ENCODE results near the gene GBGT1. TPM values are rescaled to one million over a fixed set of nuclear protein-coding genes. Genes with fewer than 3 reads are reported as not detected.

The GBGT1 gene
- total RNA-seq, 4 donors from 2014 or later: 3.6 to 13.5 (median 5.3) TPM

DNA sequence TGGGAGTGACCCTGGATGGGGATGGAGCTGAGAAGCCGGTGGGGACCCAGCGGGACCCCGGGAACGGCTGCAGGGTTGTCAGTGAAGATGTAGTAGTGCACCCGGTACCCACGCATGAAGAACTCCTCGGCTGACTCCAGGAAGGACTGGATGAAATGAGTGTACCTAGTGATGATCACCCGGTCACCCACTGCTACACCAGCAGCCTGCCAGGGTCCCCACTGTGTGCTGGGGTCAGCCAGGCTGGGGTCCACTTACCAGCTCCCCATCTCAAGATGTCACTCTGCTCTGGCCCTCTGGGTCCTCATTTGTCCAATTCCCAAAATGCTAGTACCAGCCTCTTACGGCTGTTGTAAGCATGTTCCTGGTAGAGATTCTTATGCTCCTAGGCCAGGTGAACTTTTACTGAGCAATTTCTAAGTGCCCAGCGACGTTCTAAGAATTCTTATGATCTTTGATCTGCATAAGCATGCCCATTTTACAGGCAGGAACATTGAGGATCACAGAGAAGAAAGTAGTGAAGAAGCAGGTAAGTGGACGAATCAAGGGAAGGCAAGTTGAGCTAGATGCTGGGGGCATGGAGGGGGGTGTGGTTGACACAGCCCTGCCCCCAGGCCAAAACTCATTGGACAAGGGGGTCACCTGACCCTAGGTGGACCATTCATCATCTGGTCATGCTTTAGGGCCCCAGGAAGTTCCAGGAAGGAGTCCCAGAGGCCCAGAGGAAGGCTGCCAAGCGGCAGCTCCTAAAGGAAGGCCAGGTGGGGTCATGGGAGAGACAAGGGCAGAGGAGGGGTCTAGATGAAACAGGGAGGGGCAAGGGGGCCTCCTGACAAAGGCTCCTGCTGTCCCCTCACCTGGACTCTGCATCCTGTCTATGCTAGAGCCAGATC, 9.4 kb downstream of the GBGT1 start:
- DNase-seq (ENCODE audit: low spot score in 2 of 2): no peak
- H3K4me3 ChIP-seq (ENCODE audit: low read depth, poor library complexity, severe bottlenecking): no peak overlapping the region
- WGBS, 2 donors: 86 to 90% methylated on average over 13 of the region's 13 CpGs
- intact Hi-C loops (cut with DNase I; ENCODE audit: low total_unique reads): no loop called here
- TF ChIP-seq CTCF (IDR thresholded peaks at IDR 0.05) (no peak), POLR2A (IDR thresholded peaks at IDR 0.05) (no peak)

GRCh38 chr9:133153227-133154096, 10.3 kb downstream of the GBGT1 start:
- TF ChIP-seq POLR2A (IDR thresholded peaks at IDR 0.05) (no peak), CTCF (IDR thresholded peaks at IDR 0.05) (no peak)
- WGBS, 2 donors: 74% methylated on average over 32 to 35 of the region's 36 CpGs
- no peak overlapping the region for H3K4me3 ChIP-seq (ENCODE audit: low read depth, poor library complexity, severe bottlenecking)
- intact Hi-C loops (cut with DNase I; ENCODE audit: low total_unique reads): no loop called here
- no peak for DNase-seq (ENCODE audit: low spot score in 2 of 2)

- no peak overlapping the region for H3K4me3 ChIP-seq (ENCODE audit: low read depth, poor library complexity, severe bottlenecking)
- DNase-seq (ENCODE audit: low spot score in 2 of 2): peak in 1 of 2 donors; percentile 17
- WGBS, 2 donors: 81 to 91% methylated on average over 11 to 14 of the region's 14 CpGs
- TF ChIP-seq POLR2A (IDR thresholded peaks at IDR 0.05) (no peak), CTCF (IDR thresholded peaks at IDR 0.05) (no peak)
- intact Hi-C loops (cut with DNase I; ENCODE audit: low total_unique reads): no loop called here
Measured at GRCh38 chr9:133151601-133152525, 11.9 kb downstream of the GBGT1 start.

DNA sequence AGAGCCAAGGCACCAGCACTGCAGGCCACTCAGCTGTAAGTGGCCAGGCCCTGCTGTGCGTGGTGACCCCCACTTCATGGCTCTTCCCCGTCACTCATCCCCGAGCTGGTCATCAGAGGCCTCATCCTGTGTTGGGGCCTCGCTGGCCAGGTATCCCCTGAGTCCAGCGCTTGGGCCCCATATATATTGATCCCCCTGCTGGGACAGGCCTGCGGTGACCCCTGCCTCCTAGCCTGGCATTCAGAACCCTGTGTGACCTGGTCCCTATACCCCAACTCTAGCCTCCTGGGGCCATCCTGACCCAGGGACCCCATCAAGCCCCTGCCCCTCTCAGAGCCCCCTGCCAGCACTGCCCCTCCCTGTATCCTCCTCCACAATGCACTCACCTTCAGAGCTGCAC, 12.7 kb downstream of the GBGT1 start:
- 96 to 99% methylated on average over 6 of the region's 6 CpGs for WGBS, 2 donors
- no peak for DNase-seq (ENCODE audit: low spot score in 2 of 2)
- no peak overlapping the region for H3K4me3 ChIP-seq (ENCODE audit: low read depth, poor library complexity, severe bottlenecking)
- TF ChIP-seq CTCF (IDR thresholded peaks at IDR 0.05) (no peak), POLR2A (IDR thresholded peaks at IDR 0.05) (no peak)
- intact Hi-C loops (cut with DNase I; ENCODE audit: low total_unique reads): no loop called here
